ENCODE results near the gene TINAG.

TINAG gene, protein sequence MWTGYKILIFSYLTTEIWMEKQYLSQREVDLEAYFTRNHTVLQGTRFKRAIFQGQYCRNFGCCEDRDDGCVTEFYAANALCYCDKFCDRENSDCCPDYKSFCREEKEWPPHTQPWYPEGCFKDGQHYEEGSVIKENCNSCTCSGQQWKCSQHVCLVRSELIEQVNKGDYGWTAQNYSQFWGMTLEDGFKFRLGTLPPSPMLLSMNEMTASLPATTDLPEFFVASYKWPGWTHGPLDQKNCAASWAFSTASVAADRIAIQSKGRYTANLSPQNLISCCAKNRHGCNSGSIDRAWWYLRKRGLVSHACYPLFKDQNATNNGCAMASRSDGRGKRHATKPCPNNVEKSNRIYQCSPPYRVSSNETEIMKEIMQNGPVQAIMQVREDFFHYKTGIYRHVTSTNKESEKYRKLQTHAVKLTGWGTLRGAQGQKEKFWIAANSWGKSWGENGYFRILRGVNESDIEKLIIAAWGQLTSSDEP

DNA sequence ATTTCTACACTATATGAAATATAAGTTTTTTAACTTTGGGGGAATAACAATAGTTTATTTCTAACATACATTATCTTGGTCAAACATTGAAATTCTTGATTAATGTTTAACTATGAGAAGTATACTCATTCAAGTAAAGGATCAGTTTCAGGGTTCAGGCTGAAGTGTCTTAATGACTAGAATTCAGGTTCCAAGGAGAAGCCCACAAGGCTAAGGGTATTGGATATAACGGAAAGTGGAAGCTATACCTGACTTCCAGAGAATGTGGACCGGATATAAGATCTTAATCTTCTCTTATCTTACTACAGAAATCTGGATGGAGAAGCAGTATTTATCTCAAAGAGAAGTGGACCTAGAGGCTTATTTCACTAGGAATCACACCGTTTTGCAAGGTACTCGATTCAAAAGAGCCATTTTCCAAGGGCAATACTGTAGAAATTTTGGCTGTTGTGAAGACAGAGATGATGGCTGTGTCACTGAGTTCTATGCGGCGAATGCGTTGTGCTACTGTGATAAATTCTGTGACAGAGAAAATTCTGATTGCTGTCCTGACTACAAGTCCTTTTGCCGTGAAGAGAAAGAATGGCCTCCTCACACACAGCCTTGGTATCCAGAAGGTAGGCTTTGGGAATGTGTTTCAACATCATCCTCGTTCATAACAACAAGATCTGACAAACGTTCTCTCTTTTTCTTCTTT, at the start of gene TINAG:
Gene TINAG, plus strand, starts transcription at position 153 of the 697 bp plus-strand sequence. Its CDS starts 110 bp downstream, at position 263.
- H3K36me3 ChIP-seq (ENCODE audit: control insufficient read depth in 1 of 2, insufficient read depth in 2 of 2, low read length in 2 of 2): no peaks in the 10 kb centered on the region
- peak within 1 kb of the TSS; percentile 57 to 75 for H3K4me3 ChIP-seq (ENCODE audit: low read depth in 1 of 2, low read length in 2 of 2)
- no peaks in the 10 kb centered on the region for H3K27me3 ChIP-seq (ENCODE audit: control insufficient read depth in 1 of 2, insufficient read depth in 2 of 2, low read length in 2 of 2)
- no peaks in the 10 kb centered on the region for H3K4me1 ChIP-seq (ENCODE audit: control insufficient read depth in 1 of 2, insufficient read depth in 2 of 2, low read length in 2 of 2)
- H3K27ac ChIP-seq (ENCODE audit: low read depth, low read length): no peak within 1 kb of the TSS
- H3K9ac ChIP-seq (ENCODE audit: low read depth in 1 of 2, low read length in 2 of 2): peak within 1 kb of the TSS; percentile 28 to 40
- no peaks in the 10 kb centered on the region for H3K9me3 ChIP-seq (ENCODE audit: control insufficient read depth in 1 of 2, low read length in 2 of 2)

DNA sequence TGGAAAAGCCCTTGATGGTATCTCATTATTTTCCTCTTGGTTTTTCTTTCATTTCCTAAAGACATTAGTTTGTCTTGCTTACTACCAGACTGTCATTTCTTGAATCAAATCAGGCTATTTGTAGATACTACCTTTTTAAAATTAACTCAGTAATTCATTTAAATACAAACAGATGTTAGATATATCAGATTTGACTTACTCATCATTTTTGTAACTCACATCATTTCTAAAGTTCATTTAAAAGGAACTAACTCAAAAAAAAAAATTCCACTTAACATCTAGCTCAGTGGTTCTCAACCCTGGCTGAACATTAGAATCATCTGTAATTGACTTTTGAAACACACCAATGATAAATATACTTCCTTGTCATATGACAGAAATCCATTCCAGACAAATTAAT, 48.2 kb upstream of the TINAG start:
- no peaks in the 10 kb centered on the region for H3K27me3 ChIP-seq (ENCODE audit: control insufficient read depth in 1 of 2, insufficient read depth in 2 of 2, low read length in 2 of 2)
- H3K9ac ChIP-seq (ENCODE audit: low read depth in 1 of 2, low read length in 2 of 2): no peak overlapping the region
- H3K9me3 ChIP-seq (ENCODE audit: control insufficient read depth in 1 of 2, low read length in 2 of 2): no peaks in the 10 kb centered on the region
- no peak overlapping the region for H3K4me3 ChIP-seq (ENCODE audit: low read depth in 1 of 2, low read length in 2 of 2)
- H3K36me3 ChIP-seq (ENCODE audit: control insufficient read depth in 1 of 2, insufficient read depth in 2 of 2, low read length in 2 of 2): no peaks in the 10 kb centered on the region
- H3K4me1 ChIP-seq (ENCODE audit: control insufficient read depth in 1 of 2, insufficient read depth in 2 of 2, low read length in 2 of 2): no peaks in the 10 kb centered on the region
- H3K27ac ChIP-seq (ENCODE audit: low read depth, low read length): no peak overlapping the region

DNA sequence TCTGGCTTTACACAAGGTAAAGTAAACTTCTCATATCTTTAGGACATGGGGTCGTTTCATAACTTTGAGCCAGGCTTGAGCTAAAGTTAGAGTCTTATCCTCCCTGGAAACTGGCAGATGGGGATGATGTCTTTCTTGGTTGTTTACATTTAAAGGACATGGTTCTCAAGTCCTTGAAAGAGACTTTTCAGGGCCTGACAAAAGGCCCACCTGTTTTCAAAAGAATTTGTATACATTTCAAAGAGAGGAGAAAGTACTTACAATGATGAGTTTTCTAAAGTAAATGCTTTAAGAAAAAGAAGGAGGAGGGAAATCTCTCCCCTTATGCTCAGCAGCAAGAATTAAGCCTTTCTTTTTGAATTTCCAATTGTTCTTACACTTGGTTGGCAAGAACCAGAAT, 45.7 kb upstream of the TINAG start:
- H3K4me3 ChIP-seq (ENCODE audit: low read depth in 1 of 2, low read length in 2 of 2): no peak overlapping the region
- H3K4me1 ChIP-seq (ENCODE audit: control insufficient read depth in 1 of 2, insufficient read depth in 2 of 2, low read length in 2 of 2): no peaks in the 10 kb centered on the region
- no peaks in the 10 kb centered on the region for H3K27me3 ChIP-seq (ENCODE audit: control insufficient read depth in 1 of 2, insufficient read depth in 2 of 2, low read length in 2 of 2)
- no peak overlapping the region for H3K9ac ChIP-seq (ENCODE audit: low read depth in 1 of 2, low read length in 2 of 2)
- H3K27ac ChIP-seq (ENCODE audit: low read depth, low read length): no peak overlapping the region
- no peaks in the 10 kb centered on the region for H3K9me3 ChIP-seq (ENCODE audit: control insufficient read depth in 1 of 2, low read length in 2 of 2)
- no peaks in the 10 kb centered on the region for H3K36me3 ChIP-seq (ENCODE audit: control insufficient read depth in 1 of 2, insufficient read depth in 2 of 2, low read length in 2 of 2)

DNA sequence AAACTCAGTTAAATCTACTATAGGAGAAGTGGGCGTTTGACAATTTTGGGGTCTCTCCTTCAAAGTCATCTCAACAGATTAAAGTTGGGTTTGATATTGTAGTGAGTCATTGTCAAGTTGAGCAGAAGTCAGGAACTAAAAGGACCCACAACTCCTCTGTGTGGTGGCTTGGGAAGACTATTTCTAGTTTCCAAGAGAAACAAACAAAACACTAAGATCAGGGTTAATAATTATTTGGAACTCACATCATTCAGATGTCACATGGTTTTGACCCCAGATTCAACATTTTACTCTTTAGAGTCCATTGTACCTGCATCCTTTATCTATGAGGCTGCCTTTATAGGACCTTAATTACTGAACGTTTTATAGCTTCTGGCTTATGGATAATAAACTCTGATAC, 45.3 kb upstream of the TINAG start:
- Histone ChIP-seq H3K9me3 (ENCODE audit: control insufficient read depth in 1 of 2, low read length in 2 of 2) (no peaks in the 10 kb centered on the region), H3K27me3 (ENCODE audit: control insufficient read depth in 1 of 2, insufficient read depth in 2 of 2, low read length in 2 of 2) (no peaks in the 10 kb centered on the region), H3K4me1 (ENCODE audit: control insufficient read depth in 1 of 2, insufficient read depth in 2 of 2, low read length in 2 of 2) (no peaks in the 10 kb centered on the region), H3K4me3 (ENCODE audit: low read depth in 1 of 2, low read length in 2 of 2) (no peak overlapping the region), H3K27ac (ENCODE audit: low read depth, low read length) (no peak overlapping the region), H3K36me3 (ENCODE audit: control insufficient read depth in 1 of 2, insufficient read depth in 2 of 2, low read length in 2 of 2) (no peaks in the 10 kb centered on the region), H3K9ac (ENCODE audit: low read depth in 1 of 2, low read length in 2 of 2) (no peak overlapping the region)

DNA sequence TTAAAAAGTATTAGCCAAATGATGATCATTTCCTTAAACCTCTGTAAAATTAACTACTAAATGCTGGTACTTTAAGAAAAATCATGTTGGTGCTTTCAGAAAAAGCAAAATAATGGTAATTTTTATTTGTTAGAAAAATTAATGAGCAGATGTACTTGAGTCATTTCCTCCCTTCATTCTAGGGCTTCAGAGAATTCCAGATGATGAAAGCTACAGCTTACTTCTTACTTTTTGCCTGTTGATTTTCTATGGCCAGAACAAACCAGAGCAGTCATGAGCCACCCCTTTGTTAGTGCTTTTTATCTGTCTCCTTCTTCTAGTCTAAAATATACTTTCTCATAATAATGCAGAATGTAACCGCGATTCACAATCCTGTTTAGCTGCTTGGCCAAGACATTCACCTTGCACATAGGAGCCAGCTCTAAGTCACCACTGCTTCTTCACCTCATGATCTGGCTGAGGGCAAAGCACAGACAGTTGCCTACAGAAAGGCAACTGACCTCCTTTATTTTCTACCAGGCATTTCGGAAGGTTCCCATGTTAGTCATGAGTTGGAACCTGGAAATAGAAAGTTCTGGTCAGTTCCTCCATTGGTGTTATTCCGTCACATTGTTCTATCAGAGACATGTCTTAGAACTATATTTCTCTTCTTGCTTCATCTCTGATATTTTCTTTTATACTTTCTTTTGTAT, 43.5 kb upstream of the TINAG start:
- no peaks in the 10 kb centered on the region for H3K9me3 ChIP-seq (ENCODE audit: control insufficient read depth in 1 of 2, low read length in 2 of 2)
- H3K4me1 ChIP-seq (ENCODE audit: control insufficient read depth in 1 of 2, insufficient read depth in 2 of 2, low read length in 2 of 2): no peaks in the 10 kb centered on the region
- no peak overlapping the region for H3K4me3 ChIP-seq (ENCODE audit: low read depth in 1 of 2, low read length in 2 of 2)
- H3K27ac ChIP-seq (ENCODE audit: low read depth, low read length): no peak overlapping the region
- no peak overlapping the region for H3K9ac ChIP-seq (ENCODE audit: low read depth in 1 of 2, low read length in 2 of 2)
- no peaks in the 10 kb centered on the region for H3K27me3 ChIP-seq (ENCODE audit: control insufficient read depth in 1 of 2, insufficient read depth in 2 of 2, low read length in 2 of 2)
- H3K36me3 ChIP-seq (ENCODE audit: control insufficient read depth in 1 of 2, insufficient read depth in 2 of 2, low read length in 2 of 2): no peaks in the 10 kb centered on the region

DNA sequence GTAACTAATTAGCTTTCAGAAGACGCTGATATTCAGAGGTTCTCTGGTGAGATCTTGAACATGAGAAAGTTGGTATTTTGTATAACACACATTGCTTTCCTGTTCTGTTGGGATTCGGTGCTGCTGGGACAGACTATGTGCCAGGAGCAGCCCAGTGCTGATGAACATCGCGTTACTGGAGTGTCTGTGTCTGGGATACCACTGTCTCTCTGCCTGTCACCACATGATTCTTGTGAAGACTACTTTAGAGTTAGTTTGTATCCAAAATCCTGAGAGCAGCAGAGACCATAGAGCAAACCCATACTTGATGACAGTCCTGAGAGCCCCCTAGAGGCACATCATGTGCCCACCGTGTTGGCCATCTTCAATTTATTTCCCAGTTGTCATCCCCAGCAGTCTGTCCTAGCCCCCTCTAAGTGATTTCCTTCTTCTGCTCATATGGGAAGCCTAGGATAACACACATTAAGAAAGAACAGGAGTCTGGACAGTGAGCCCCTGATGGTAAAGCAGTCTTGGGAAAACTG, 41.8 kb upstream of the TINAG start:
- no peak overlapping the region for H3K4me3 ChIP-seq (ENCODE audit: low read depth in 1 of 2, low read length in 2 of 2)
- no peak overlapping the region for H3K27ac ChIP-seq (ENCODE audit: low read depth, low read length)
- H3K27me3 ChIP-seq (ENCODE audit: control insufficient read depth in 1 of 2, insufficient read depth in 2 of 2, low read length in 2 of 2): no peaks in the 10 kb centered on the region
- H3K9me3 ChIP-seq (ENCODE audit: control insufficient read depth in 1 of 2, low read length in 2 of 2): no peaks in the 10 kb centered on the region
- no peak overlapping the region for H3K9ac ChIP-seq (ENCODE audit: low read depth in 1 of 2, low read length in 2 of 2)
- no peaks in the 10 kb centered on the region for H3K4me1 ChIP-seq (ENCODE audit: control insufficient read depth in 1 of 2, insufficient read depth in 2 of 2, low read length in 2 of 2)
- no peaks in the 10 kb centered on the region for H3K36me3 ChIP-seq (ENCODE audit: control insufficient read depth in 1 of 2, insufficient read depth in 2 of 2, low read length in 2 of 2)

DNA sequence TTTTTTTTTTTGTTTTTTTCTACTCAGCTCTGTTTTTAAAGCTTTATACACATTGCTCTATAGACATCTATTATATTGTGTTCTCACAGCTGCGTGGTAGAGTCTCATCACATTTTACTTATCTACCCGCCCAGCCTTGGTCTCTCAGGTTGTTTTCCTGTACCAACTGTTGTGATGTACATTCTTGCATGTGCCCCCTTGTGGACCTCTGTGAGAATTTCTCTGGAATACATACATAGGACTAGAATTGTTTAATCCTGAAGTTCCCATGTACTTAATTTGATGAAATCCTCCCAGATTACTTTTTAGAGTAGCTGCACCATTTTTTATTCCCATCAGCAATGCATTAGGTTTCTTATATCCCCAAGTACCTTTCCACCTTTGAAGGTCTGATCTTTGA, 40.4 kb upstream of the TINAG start:
- Histone ChIP-seq H3K9ac (ENCODE audit: low read depth in 1 of 2, low read length in 2 of 2) (no peak overlapping the region), H3K4me1 (ENCODE audit: control insufficient read depth in 1 of 2, insufficient read depth in 2 of 2, low read length in 2 of 2) (no peaks in the 10 kb centered on the region), H3K27ac (ENCODE audit: low read depth, low read length) (no peak overlapping the region), H3K27me3 (ENCODE audit: control insufficient read depth in 1 of 2, insufficient read depth in 2 of 2, low read length in 2 of 2) (no peaks in the 10 kb centered on the region), H3K9me3 (ENCODE audit: control insufficient read depth in 1 of 2, low read length in 2 of 2) (no peaks in the 10 kb centered on the region), H3K36me3 (ENCODE audit: control insufficient read depth in 1 of 2, insufficient read depth in 2 of 2, low read length in 2 of 2) (no peaks in the 10 kb centered on the region), H3K4me3 (ENCODE audit: low read depth in 1 of 2, low read length in 2 of 2) (no peak overlapping the region)

DNA sequence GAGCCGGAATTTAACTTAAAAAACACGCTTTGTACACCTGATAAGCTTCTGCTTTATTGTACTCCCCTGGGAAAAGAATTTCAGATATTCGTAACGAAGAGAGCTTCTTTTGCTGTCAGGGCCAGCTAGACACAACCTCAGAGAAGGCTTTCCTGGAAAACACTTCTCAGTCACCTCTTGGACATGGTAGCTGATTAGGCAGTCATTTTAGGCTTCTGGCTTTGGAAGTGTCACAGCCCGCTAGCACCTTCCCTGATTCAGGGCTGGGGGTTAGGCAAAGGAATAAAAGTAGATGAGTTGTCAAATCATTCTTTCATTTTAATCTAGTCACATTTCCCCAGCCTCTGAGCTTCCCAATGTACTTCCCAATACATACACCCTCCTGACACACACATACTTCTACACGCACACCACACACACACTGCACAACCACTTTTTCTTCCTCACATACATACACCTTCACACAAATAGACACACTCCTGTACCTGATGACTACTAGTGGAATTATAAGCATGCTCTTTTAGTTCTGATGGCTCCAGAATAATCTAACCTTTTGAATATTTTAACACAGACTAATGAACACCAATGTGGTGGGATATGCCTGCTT, 34.9 kb upstream of the TINAG start:
- H3K27me3 ChIP-seq (ENCODE audit: control insufficient read depth in 1 of 2, insufficient read depth in 2 of 2, low read length in 2 of 2): no peaks in the 10 kb centered on the region

DNA sequence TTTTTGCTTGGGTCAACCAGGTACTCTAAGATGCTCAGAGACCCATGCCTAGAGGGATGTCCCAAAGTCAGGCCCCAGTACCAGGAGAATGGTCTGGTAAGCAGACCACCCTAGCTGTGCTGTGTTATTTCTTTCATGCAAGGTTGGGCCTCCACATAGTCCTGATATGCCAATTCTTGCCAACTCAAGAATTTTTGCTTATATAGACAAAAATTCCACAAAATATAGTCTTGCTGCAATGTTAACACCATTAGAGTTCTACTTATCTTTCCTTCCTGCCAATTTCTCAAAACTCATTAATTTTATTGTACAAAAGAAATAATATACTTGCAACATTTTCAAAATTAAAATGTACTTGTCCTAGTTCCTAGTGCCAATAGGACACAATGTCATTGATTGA, 33.9 kb upstream of the TINAG start:
- H3K4me1 ChIP-seq (ENCODE audit: control insufficient read depth in 1 of 2, insufficient read depth in 2 of 2, low read length in 2 of 2): no peaks in the 10 kb centered on the region
- H3K9ac ChIP-seq (ENCODE audit: low read depth in 1 of 2, low read length in 2 of 2): no peak overlapping the region
- H3K9me3 ChIP-seq (ENCODE audit: control insufficient read depth in 1 of 2, low read length in 2 of 2): no peaks in the 10 kb centered on the region
- H3K36me3 ChIP-seq (ENCODE audit: control insufficient read depth in 1 of 2, insufficient read depth in 2 of 2, low read length in 2 of 2): no peaks in the 10 kb centered on the region
- no peak overlapping the region for H3K27ac ChIP-seq (ENCODE audit: low read depth, low read length)
- H3K27me3 ChIP-seq (ENCODE audit: control insufficient read depth in 1 of 2, insufficient read depth in 2 of 2, low read length in 2 of 2): no peaks in the 10 kb centered on the region
- no peak overlapping the region for H3K4me3 ChIP-seq (ENCODE audit: low read depth in 1 of 2, low read length in 2 of 2)

More for the DNA sequence above, 34.9 kb upstream of the TINAG start:
- no peaks in the 10 kb centered on the region for H3K9me3 ChIP-seq (ENCODE audit: control insufficient read depth in 1 of 2, low read length in 2 of 2)
- H3K27ac ChIP-seq (ENCODE audit: low read depth, low read length): no peak overlapping the region
- no peaks in the 10 kb centered on the region for H3K4me1 ChIP-seq (ENCODE audit: control insufficient read depth in 1 of 2, insufficient read depth in 2 of 2, low read length in 2 of 2)
- H3K36me3 ChIP-seq (ENCODE audit: control insufficient read depth in 1 of 2, insufficient read depth in 2 of 2, low read length in 2 of 2): no peaks in the 10 kb centered on the region
- H3K4me3 ChIP-seq (ENCODE audit: low read depth in 1 of 2, low read length in 2 of 2): no peak overlapping the region
- H3K9ac ChIP-seq (ENCODE audit: low read depth in 1 of 2, low read length in 2 of 2): no peak overlapping the region

Measured in duodenal mucosa (tissue), 2 donors.